HUES6 (cell line): ENCODE data around the gene LLGL2.

ENCODE experiments used
- H3K27ac ChIP-seq: 2 replicates; pipeline ENCODE4 v1.7.0; 2013; ENCODE audit warnings: low read depth, mild to moderate bottlenecking, low read length, inconsistent platforms
- H3K27me3 ChIP-seq: 2 replicates; pipeline ENCODE4 v1.6.1; 2013; ENCODE audit warnings: low read length; ENCODE audit not compliant: control insufficient read depth, insufficient read depth
- H3K36me3 ChIP-seq: 2 replicates; pipeline ENCODE4 v1.6.1; 2013; ENCODE audit warnings: low read length; ENCODE audit not compliant: control insufficient read depth, insufficient read depth
- H3K4me1 ChIP-seq: 2 replicates; pipeline ENCODE4 v1.6.1; 2013; ENCODE audit warnings: low read length; ENCODE audit not compliant: control insufficient read depth, insufficient read depth
- H3K4me3 ChIP-seq: 2 replicates; pipeline ENCODE4 v1.5.1; 2013; ENCODE audit warnings: low read depth, low read length
- H3K9ac ChIP-seq: one replicate; pipeline ENCODE4 v1.6.1; 2013; ENCODE audit warnings: mild to moderate bottlenecking, low read length
- H3K9me3 ChIP-seq: 2 replicates; pipeline ENCODE4 v1.6.1; 2013; ENCODE audit warnings: low read depth, low read length; ENCODE audit not compliant: control insufficient read depth, insufficient read depth

LLGL2 gene

DNA sequence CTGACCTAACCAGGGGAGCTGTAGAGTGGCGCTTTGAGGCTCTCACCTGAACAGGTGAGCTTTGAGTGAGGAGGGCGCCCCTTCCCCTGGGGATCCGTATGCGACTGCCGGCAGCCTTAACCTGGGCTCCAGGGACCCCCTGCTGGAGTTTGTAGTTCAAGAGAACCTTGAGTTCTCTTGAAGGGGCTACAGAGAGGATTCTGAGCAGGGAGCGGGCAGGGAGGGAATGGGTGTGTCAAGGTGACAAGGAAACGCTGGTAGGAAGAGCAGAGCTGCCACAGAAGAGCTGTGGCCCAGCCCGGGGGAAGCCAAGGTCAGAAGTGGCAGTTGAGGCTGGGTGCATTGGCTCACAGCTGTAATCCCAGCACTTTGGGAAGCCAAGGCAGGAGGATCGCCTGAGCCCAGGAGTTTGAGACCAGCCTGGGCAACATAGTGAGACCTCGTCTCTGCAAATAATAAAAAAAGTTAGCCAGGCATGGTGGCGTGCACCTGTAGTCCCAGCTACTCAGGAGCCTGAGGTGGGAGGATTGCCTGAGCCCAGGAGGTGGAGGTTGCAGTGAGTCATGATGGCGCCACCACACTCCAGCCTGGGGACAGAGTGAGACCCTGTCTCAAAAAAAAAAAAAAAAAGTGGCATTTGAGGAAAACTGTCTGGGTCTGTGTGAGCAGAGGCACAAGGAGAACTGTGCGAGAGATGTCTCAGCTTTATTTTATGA lies 1.2 kb downstream of the LLGL2 start:
- peak overlapping the region; percentile 27 for H3K9ac ChIP-seq
- peak overlapping the region; percentile 61 for H3K4me3 ChIP-seq
- no peaks in the 10 kb centered on the region for H3K9me3 ChIP-seq
- H3K27me3 ChIP-seq: peaks cover 15% of the 10 kb centered on the region
- peaks cover 24% of the 10 kb centered on the region for H3K4me1 ChIP-seq
- H3K27ac ChIP-seq: no peak overlapping the region
- H3K36me3 ChIP-seq: peaks cover 20% of the 10 kb centered on the region

GRCh38 chr17:75530837-75531720 lies 5.6 kb downstream of the LLGL2 start:
- H3K27ac ChIP-seq: no peak overlapping the region
- H3K9me3 ChIP-seq: no peaks in the 10 kb centered on the region
- H3K27me3 ChIP-seq: peaks cover 12% of the 10 kb centered on the region
- no peak overlapping the region for H3K4me3 ChIP-seq
- no peaks in the 10 kb centered on the region; the same call in 1 of the 2 replicates for H3K36me3 ChIP-seq
- H3K4me1 ChIP-seq: peaks cover 21% of the 10 kb centered on the region
- H3K9ac ChIP-seq: no peak overlapping the region

- Histone ChIP-seq H3K27ac (no peak overlapping the region), H3K27me3 (peaks cover 5% of the 10 kb centered on the region; the same call in 1 of the 2 replicates), H3K9me3 (no peaks in the 10 kb centered on the region), H3K36me3 (no peaks in the 10 kb centered on the region; the same call in 1 of the 2 replicates), H3K9ac (no peak overlapping the region), H3K4me3 (no peak overlapping the region), H3K4me1 (peaks cover 15% of the 10 kb centered on the region)
These were observed 6.2 kb downstream of the LLGL2 start for GRCh38 chr17:75531721-75532072.

DNA sequence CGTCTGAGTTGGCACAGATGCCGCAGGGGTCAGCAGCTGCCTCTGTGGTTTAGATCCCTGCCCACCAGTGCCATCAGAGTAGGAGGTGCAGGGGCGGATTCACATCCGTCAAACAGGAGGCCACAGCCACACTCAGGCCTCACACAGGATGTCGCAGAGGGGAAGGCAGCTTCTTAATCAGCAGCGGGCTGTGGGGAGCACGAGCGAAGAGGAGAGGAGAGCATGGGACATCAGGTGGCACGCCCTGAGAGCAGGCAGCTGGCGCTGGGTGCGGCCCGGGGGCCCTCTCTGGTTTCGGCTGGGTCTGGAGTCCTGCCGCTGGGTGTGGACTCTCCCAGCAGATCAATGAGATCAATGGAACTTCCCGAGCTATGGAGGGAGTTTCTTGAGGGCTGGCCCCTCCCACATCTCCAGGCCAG lies 9.6 kb downstream of the LLGL2 start:
- no peaks in the 10 kb centered on the region; the same call in 1 of the 2 replicates for H3K36me3 ChIP-seq
- H3K9ac ChIP-seq: no peak overlapping the region
- no peaks in the 10 kb centered on the region for H3K27me3 ChIP-seq
- no peak overlapping the region for H3K4me3 ChIP-seq
- peaks cover 14% of the 10 kb centered on the region for H3K4me1 ChIP-seq
- H3K9me3 ChIP-seq: no peaks in the 10 kb centered on the region
- no peak overlapping the region for H3K27ac ChIP-seq

GRCh38 chr17:75535871-75536270 lies 10.4 kb downstream of the LLGL2 start:
- Histone ChIP-seq H3K9ac (no peak overlapping the region), H3K4me3 (no peak overlapping the region), H3K27me3 (no peaks in the 10 kb centered on the region), H3K9me3 (no peaks in the 10 kb centered on the region), H3K27ac (no peak overlapping the region), H3K36me3 (no peaks in the 10 kb centered on the region; the same call in 1 of the 2 replicates), H3K4me1 (peaks cover 12% of the 10 kb centered on the region)

DNA sequence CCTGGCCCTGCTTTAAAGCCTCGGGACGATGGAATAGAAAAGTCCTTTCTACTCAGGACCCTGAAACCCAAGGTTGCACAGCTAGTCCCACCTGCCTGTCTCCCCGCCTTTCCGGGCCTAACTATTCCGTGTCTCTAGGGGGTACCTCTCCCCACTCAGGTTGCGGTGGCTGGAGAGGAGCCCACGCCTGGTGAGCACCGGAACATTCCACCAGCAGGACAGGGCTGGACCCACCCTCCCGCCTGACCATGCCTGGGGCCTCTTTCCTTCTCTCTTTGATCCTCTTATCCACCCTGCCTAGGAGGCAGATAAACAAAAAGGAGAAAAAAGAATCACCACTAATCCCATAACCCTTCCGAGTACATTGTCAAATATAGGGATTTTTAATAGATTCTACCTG lies 10.9 kb downstream of the LLGL2 start:
- Histone ChIP-seq H3K36me3 (no peaks in the 10 kb centered on the region; the same call in 1 of the 2 replicates), H3K27me3 (no peaks in the 10 kb centered on the region), H3K9me3 (no peaks in the 10 kb centered on the region), H3K27ac (no peak overlapping the region), H3K4me1 (peaks cover 7% of the 10 kb centered on the region; the same call in 1 of the 2 replicates), H3K4me3 (no peak overlapping the region), H3K9ac (no peak overlapping the region)

- peaks cover 16% of the 10 kb centered on the region for H3K4me1 ChIP-seq
- H3K9me3 ChIP-seq: no peaks in the 10 kb centered on the region
- no peak overlapping the region for H3K4me3 ChIP-seq
- H3K27me3 ChIP-seq: no peaks in the 10 kb centered on the region
- H3K9ac ChIP-seq: peak overlapping the region; percentile 15
- H3K36me3 ChIP-seq: no peaks in the 10 kb centered on the region; the same call in 1 of the 2 replicates
- no peak overlapping the region for H3K27ac ChIP-seq
These were observed 14.7 kb downstream of the LLGL2 start for GRCh38 chr17:75539967-75540729.

DNA sequence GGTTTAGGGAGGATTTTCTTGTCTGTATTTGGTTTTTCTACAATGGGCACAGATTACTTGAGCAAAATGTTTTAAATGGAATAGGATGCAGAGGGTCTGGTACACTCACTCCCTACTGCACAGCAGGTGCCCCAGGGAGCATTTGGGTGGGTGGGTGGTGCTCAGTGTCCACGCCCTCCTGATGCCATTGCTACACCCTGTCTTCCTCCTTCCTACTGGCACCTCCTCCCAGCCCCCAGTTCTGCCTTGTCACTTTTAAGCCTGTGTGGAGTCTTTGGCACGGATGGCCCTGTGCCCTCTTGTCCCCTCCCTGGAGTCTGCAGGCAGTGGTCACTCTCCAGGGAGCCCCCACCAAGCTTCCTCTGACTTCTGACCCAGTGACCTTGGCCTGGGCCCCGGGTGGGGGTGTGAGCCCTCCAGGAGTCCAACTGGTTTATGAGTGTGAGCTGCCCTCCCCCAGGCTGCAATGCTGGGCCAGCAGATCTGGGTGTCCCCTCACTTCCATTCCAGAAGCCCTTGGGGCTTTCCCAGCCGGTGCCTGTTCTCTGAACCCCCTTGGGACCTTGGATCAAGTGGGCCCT lies 15.5 kb downstream of the LLGL2 start:
- Histone ChIP-seq H3K36me3 (no peaks in the 10 kb centered on the region; the same call in 1 of the 2 replicates), H3K4me1 (peaks cover 21% of the 10 kb centered on the region), H3K9ac (no peak overlapping the region), H3K4me3 (no peak overlapping the region), H3K27me3 (no peaks in the 10 kb centered on the region), H3K9me3 (no peaks in the 10 kb centered on the region), H3K27ac (no peak overlapping the region)

DNA sequence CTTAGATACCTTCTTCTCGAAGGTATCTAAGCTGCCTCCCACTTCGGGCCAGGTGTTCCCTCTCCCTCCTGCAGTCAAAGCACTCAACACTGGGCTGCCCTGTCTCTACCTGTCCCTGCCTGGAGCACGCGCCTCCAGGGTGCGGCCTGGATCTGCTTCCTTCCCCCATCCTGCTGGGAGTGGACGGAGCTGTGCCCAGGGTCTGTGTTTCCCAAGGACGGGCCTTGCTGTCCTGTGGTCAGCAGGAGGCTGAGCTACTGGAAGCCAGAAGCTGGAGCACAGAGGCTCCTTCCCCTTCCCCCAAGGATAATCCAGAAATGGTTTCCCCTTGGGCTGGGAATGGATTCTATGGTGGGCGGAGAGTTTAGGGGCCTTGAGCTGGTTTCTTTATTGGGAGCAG lies 16.7 kb downstream of the LLGL2 start:
- H3K9ac ChIP-seq: no peak overlapping the region
- no peak overlapping the region for H3K27ac ChIP-seq
- no peaks in the 10 kb centered on the region for H3K9me3 ChIP-seq
- no peak overlapping the region for H3K4me3 ChIP-seq
- no peaks in the 10 kb centered on the region for H3K27me3 ChIP-seq
- H3K36me3 ChIP-seq: no peaks in the 10 kb centered on the region; the same call in 1 of the 2 replicates
- peaks cover 21% of the 10 kb centered on the region for H3K4me1 ChIP-seq

DNA sequence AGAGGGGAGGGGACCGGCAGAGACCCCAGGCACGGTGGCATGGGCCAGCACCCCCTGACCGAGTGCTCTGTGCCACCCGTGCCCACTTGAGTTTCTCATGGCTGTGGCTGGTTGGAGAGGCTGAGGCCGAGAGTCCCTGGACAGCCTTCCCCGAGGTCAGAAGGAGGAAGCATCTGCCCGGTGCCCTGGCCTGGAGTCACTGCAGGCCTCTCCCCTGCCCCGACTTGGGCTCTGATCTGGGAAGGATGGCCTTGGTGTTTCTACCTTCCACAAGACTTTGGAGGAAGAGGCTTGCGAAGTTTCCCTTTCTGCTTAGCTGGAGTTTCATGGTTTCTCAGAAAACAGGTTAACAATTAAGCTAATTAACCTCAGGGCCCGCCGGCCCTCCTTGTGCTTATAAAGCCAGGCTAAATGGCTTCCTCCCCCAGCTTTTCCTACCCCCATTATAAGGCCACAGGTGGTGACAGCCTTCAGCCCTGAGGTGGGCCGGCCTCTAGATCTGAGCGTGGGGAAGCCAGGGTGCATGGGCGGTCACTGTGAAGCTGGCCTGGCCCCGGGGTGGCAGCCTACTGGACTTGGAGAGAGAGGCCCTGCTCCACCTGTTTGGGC lies 17.3 kb downstream of the LLGL2 start:
- Histone ChIP-seq H3K4me1 (peaks cover 21% of the 10 kb centered on the region), H3K27me3 (no peaks in the 10 kb centered on the region), H3K36me3 (no peaks in the 10 kb centered on the region; the same call in 1 of the 2 replicates), H3K4me3 (no peak overlapping the region), H3K27ac (no peak overlapping the region), H3K9ac (no peak overlapping the region), H3K9me3 (no peaks in the 10 kb centered on the region)
